Bronchial epithelial cell (primary cell): ENCODE measurements around the gene ABR. TPM values are rescaled to one million over a fixed set of nuclear protein-coding genes. Genes with fewer than 3 reads are reported as not detected.

Experiments used
- DNase-seq: peaks from one replicate; pipeline ENCODE4 v3.0.0-alpha.2; 2010; ENCODE audit warnings: low read depth
- FAIRE-seq: peaks from 2 replicates; lab custom pipeline; 2011; peaks lifted over from hg19 to GRCh38; lab: Jason Lieb, UNC
- H3K27me3 ChIP-seq: 2 replicates; pipeline ENCODE4 v1.5.1; 2011; ENCODE audit warnings: low read length; ENCODE audit not compliant: control insufficient read depth, insufficient read depth
- H3K36me3 ChIP-seq: 2 replicates; pipeline ENCODE4 v1.5.1; 2011; ENCODE audit warnings: low read length; ENCODE audit not compliant: control insufficient read depth, insufficient read depth
- H3K4me3 ChIP-seq: 2 replicates; pipeline ENCODE4 v1.5.1; 2011; ENCODE audit warnings: mild to moderate bottlenecking, low read depth, low read length, control low read depth
- CTCF ChIP-seq: IDR thresholded peaks from 2 replicates; pipeline ENCODE4 v1.5.1; 2011; ENCODE audit warnings: mild to moderate bottlenecking, moderate library complexity, low read length, control low read depth, inconsistent platforms; ENCODE audit not compliant: insufficient read depth, severe bottlenecking
- total RNA-seq: library from RNA; depleted of rRNA; stranded (reverse); fragments of >200 nt; gene quantifications from 2 replicates; pipeline ENCODE4 v1.2.1, GENCODE V29; 2014

Gene ABR
- total RNA-seq, 1 donor from 2014 or later: 18.7 TPM

- no peak for TF ChIP-seq CTCF
- H3K4me3 ChIP-seq: no peak overlapping the region
- FAIRE-seq: no peak
- DNase-seq: no peak
- H3K27me3 ChIP-seq: no peaks in the 10 kb centered on the region
- H3K36me3 ChIP-seq: peaks cover 2% of the 10 kb centered on the region
These were observed 83.6 kb downstream of the ABR start for GRCh38 chr17:1096215-1096614.

- DNase-seq: no peak
- Histone ChIP-seq H3K36me3 (peaks cover 2% of the 10 kb centered on the region), H3K4me3 (no peak overlapping the region), H3K27me3 (no peaks in the 10 kb centered on the region)
- no peak for TF ChIP-seq CTCF
- no peak for FAIRE-seq
These were observed 84.0 kb downstream of the ABR start for GRCh38 chr17:1095853-1096173.

- H3K4me3 ChIP-seq: no peak overlapping the region
- DNase-seq: peak; percentile 39
- H3K36me3 ChIP-seq: peaks cover 2% of the 10 kb centered on the region
- TF ChIP-seq CTCF: no peak
- no peaks in the 10 kb centered on the region for H3K27me3 ChIP-seq
- no peak for FAIRE-seq
These were observed 84.5 kb downstream of the ABR start for GRCh38 chr17:1095090-1095852.

- DNase-seq: no peak
- no peak for TF ChIP-seq CTCF
- FAIRE-seq: no peak
- peaks cover 2% of the 10 kb centered on the region for H3K36me3 ChIP-seq
- H3K4me3 ChIP-seq: no peak overlapping the region
- no peaks in the 10 kb centered on the region for H3K27me3 ChIP-seq
These were observed 85.2 kb downstream of the ABR start for GRCh38 chr17:1094591-1094990.

- FAIRE-seq (no peak), DNase-seq (peak; percentile 82)
- no peak overlapping the region for H3K4me3 ChIP-seq
- TF ChIP-seq CTCF: no peak
- H3K36me3 ChIP-seq: peaks cover 2% of the 10 kb centered on the region
- no peaks in the 10 kb centered on the region for H3K27me3 ChIP-seq
These were observed 87.9 kb downstream of the ABR start for GRCh38 chr17:1091900-1092299.

- no peak overlapping the region for H3K4me3 ChIP-seq
- peaks cover 2% of the 10 kb centered on the region for H3K36me3 ChIP-seq
- H3K27me3 ChIP-seq: no peaks in the 10 kb centered on the region
- DNase-seq (no peak), FAIRE-seq (no peak)
- TF ChIP-seq CTCF: no peak
These were observed 88.6 kb downstream of the ABR start for GRCh38 chr17:1091190-1091534.
